ENCODE measurements around the gene ZNHIT1.
"Not testable (repeated sequence)": the region's sequence is repeated elsewhere in the genome, so short reads cannot be mapped to it uniquely, and the experiment has no call there.

ZNHIT1 gene

GRCh38 chr7:101189109-101189508 is 28.9 kb upstream of the ZNHIT1 start:
- no peak for DNase-seq

- DNase-seq = no peak
These were observed 22.1 kb upstream of the ZNHIT1 start for GRCh38 chr7:101195884-101196283.

GRCh38 chr7:101197991-101198390 is 20.0 kb upstream of the ZNHIT1 start:
- DNase-seq = no peak

GRCh38 chr7:101198476-101198875 is 19.5 kb upstream of the ZNHIT1 start:
- no peak for DNase-seq

GRCh38 chr7:101199522-101199921 is 18.4 kb upstream of the ZNHIT1 start:
- DNase-seq = not testable (repeated sequence)

GRCh38 chr7:101200504-101200861 is 17.5 kb upstream of the ZNHIT1 start:
- DNase-seq = no peak

- DNase-seq = no peak
These were observed 16.9 kb upstream of the ZNHIT1 start, which contains the start of gene MOGAT3 for GRCh38 chr7:101200862-101201599. TSS of gene MOGAT3 (minus strand) at chr7:101201036. CDS start at chr7:101200854, 182 bp downstream.

- no peak for DNase-seq
These were observed 16.0 kb upstream of the ZNHIT1 start for GRCh38 chr7:101201695-101202602.

- DNase-seq = no peak
These were observed 15.4 kb upstream of the ZNHIT1 start for GRCh38 chr7:101202603-101202918.

- DNase-seq = not testable (repeated sequence)
These were observed 13.9 kb upstream of the ZNHIT1 start for GRCh38 chr7:101203740-101204738.

- no peak for DNase-seq
These were observed 11.9 kb upstream of the ZNHIT1 start for GRCh38 chr7:101205901-101206664.

GRCh38 chr7:101206665-101207042 is 11.3 kb upstream of the ZNHIT1 start:
- DNase-seq = no peak

GRCh38 chr7:101207459-101207858 is 10.5 kb upstream of the ZNHIT1 start:
- no peak for DNase-seq

GRCh38 chr7:101208794-101209193 is 9.2 kb upstream of the ZNHIT1 start:
- DNase-seq = no peak

- DNase-seq = no peak
These were observed 7.8 kb upstream of the ZNHIT1 start for GRCh38 chr7:101210143-101210542.

- no peak for DNase-seq
These were observed 6.5 kb upstream of the ZNHIT1 start for GRCh38 chr7:101211501-101211900.

GRCh38 chr7:101212014-101212413 is 6.0 kb upstream of the ZNHIT1 start:
- DNase-seq = no peak

- DNase-seq = no peak
These were observed 1.7 kb upstream of the ZNHIT1 start for GRCh38 chr7:101216001-101216859.

- DNase-seq = no peak
These were observed 1.0 kb upstream of the ZNHIT1 start for GRCh38 chr7:101216860-101217387.

- no peak for DNase-seq
These were observed 516 bp downstream of the ZNHIT1 start for GRCh38 chr7:101218236-101219125.
